Measurements from ENCODE around the gene SLC35A1.

SLC35A1 gene

GRCh38 chr6:87534377-87535047 is 61.7 kb downstream of the SLC35A1 start:
- no peak for DNase-seq

GRCh38 chr6:87538510-87539260 is 65.9 kb downstream of the SLC35A1 start:
- DNase-seq = no peak

DNA sequence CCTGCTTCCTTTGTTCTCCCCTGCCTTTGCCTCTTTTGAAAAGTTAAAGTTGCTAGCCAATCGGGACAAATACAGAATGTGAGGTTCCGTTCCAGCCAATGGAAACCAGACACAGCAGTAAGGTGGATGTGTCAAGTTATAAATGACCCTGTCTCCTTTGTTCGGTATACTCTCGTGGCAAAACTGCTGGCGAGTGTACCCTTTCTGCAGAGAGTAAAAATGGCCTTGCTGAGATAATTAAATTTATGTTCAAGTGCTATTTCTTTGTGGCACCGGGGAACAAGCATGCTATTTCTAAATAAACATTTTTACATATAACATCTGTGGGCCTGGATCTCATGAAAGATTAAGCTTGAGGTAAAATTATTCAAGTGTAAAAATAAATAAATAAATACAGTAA is 66.8 kb downstream of the SLC35A1 start:
- DNase-seq = no peak

- no peak for DNase-seq
Measured at GRCh38 chr6:87540539-87540938, 67.8 kb downstream of the SLC35A1 start.

DNA sequence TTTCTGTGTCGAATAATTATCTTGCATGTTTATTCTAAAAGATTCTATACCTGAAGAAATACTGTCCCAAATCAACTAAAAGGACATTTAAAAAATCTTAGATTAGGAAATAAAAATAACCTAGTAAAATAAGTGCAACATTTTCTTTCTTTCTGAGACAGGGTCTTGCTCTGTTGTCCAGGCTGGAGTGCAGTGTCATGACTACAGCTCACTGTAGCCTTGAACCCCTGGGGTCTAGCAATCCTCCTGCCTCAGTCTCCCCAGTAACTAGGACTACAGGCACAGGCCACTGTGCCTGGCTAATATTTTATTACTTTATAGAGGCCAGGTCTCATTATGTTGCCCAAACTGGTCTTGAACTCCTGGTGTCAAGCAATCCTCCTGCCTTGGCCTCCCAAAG is 68.3 kb downstream of the SLC35A1 start:
- DNase-seq = no peak

DNA sequence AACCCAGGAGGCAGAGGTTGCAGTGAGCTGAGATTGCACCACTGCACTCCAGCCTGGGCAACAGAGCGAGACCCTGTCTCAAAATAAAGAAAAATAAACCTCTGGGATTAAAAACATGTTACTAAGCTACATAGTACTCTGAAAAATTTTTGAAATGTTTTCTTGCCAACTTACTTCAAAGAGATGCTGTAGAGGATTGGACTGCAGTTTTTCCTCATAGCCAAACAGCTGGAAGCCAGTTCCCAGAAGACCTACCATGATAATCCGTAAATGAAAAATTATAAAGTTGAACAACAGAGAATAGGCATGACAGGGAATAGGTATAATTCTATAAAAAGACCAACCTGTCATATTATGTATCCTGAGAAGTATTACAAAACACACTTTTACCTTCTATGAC is 69.0 kb downstream of the SLC35A1 start:
- no peak for DNase-seq

DNA sequence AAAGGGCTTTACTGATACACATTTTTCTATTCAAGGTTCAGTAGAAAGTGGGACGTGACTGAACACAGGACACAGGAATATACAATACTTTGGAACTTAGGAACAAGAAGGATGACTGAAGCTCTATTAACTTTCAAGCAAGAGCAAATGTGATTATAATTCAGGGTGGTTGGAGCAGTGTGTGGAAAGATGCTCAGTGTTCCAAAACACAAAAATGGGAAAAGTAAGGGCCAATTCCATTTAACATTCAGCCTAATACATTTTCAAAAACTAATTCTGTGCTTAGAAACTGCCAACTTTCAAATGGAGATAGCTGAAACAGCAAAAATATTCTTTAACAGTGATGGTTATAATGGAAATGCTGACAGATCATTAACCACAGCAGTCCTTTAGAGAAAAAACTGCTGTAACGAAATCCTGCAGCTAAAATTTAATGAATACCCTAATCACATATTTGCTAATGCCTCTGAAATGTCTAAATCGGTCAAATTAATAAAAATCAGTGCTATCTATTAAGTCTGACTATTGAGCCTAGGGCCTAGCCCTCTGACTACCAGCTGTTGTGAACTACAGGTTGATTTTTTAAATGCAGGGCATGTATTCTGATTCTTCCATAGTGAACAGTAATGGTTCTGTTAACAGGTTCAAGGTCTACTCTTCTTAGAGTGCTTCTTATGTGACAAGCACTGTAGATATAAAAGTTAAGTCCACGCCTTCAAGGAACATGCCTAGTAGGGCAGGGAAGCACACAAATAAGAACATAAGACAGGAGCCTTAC is 71.1 kb downstream of the SLC35A1 start:
- no peak for DNase-seq

DNA sequence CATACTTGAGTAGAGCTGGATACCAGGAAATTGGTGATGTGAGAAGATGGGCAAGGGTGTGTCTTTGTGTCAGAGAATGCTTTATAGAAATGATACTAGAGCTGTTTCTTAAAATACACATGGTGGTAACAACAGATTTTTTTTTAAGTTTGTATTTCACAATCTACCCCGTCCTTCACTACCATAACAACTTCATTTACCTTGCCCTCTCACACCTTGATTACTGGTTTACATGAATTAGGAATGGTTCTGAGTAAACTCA is 71.6 kb downstream of the SLC35A1 start:
- DNase-seq = no peak

GRCh38 chr6:87551799-87552198 is 79.0 kb downstream of the SLC35A1 start:
- DNase-seq = no peak

GRCh38 chr6:87553159-87553765 is 80.5 kb downstream of the SLC35A1 start:
- DNase-seq = no peak

DNA sequence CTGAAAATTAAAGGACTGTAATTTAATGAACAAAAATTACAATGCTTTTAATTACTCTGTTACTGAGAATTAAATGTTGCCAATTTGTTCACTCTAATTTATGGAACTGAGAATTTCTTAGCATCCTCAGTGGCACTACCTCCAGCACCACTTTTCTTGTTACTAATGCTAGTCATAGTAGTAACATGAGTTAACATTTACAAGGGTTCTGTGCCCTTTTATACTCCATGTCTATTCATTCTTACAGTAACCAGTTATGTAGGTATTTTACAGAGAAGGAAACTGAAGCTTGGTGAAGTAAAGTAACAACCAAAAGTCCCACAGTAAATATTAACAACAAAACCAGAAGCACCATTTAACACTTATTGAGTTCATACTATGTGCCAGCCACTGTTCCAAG is 82.7 kb downstream of the SLC35A1 start:
- no peak for DNase-seq

DNA sequence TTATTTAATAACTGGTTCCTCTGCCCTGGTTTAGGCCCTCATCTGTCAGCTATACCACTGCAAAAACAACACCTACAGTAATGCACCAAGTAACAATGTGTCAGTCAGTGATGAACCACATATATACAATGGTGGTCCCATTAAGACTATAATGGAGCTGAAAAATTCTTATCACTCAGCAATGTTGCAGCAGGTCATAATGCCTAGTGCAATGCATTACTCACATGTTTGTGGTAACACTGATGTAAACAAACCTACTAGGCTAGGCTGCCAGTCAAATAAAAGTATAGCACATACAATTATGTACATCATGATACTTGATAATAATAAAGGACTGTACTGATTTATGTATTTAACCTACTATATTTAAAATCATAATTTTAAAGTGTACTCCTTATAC is 85.7 kb downstream of the SLC35A1 start:
- no peak for DNase-seq

- no peak for DNase-seq
Measured at GRCh38 chr6:87561017-87561416, 88.2 kb downstream of the SLC35A1 start.

Measured in midbrain (tissue), 1 donor.